Fibroblast of villous mesenchyme (primary cell): ENCODE results near the gene MIR17HG. TPM values are rescaled to one million over a fixed set of nuclear protein-coding genes. Genes with fewer than 3 reads are reported as not detected.

Source experiments
- DNase-seq: peaks from one replicate; pipeline ENCODE4 v3.0.0-alpha.2; 2010; ENCODE audit warnings: low read depth
- H3K4me3 ChIP-seq: 2 replicates; pipeline ENCODE4 v1.5.1; 2011; ENCODE audit warnings: low read depth, mild to moderate bottlenecking, low read length
- CTCF ChIP-seq: IDR thresholded peaks from 2 replicates; pipeline ENCODE4 v1.5.1; 2012; ENCODE audit warnings: low read depth, mild to moderate bottlenecking, low read length; ENCODE audit not compliant: insufficient read depth
- total RNA-seq: library from RNA; depleted of rRNA; stranded (reverse); fragments of >200 nt; gene quantifications from 2 replicates; pipeline ENCODE4 v1.2.3, GENCODE V29; 2012

The MIR17HG gene
- total RNA-seq, 1 donor: 3.9 TPM

DNA sequence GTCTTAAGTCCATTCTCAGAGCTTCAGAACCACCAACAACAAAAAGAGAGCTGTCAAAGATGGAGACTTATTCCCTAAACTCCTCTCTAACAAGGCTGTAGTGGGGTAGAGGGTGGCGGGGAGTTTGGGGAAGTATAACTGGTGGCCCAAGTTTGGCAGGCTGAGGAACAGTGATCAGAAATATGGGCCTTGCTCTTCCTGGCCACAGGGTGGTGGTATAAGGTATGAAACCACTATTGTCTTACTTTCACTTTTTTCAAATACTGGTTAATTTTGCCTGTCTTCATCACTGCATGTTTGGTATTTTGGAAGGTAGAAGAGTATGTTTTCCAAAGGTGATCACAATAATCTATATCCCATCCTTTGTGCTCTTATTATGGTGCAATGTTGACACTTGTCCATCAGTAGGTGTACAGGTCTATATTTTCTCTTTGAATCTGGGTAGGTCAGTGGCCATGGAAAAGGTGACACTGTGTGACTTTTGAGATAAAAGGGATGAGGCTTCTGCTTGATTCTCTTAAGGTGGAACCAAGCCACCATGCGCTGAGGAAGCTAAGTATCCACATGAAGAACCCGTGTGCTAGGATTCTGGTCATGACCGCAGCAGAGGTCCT is 27.7 kb downstream of the MIR17HG start:
- DNase-seq: no peak
- no peak overlapping the region for H3K4me3 ChIP-seq
- peak; percentile 56 for TF ChIP-seq CTCF

DNA sequence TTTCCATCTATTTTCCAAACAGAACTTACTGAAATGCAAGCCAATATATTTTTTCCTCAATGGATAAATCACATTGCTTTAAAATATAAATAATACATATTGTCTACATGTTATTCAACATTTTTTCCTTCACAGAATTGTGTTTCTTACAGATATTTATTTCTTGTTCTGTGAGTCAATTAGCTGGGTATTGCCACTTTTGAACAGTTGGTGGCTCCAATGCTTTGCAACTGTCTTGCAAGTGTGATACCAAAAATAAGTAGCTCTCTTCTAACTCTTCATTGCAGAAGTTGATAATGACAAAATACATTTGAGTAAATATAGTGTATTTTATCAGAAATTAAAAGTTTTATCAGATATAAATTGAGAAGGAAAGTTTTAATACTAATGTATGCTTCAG is 33.9 kb downstream of the MIR17HG start:
- peak; percentile 19 for TF ChIP-seq CTCF
- no peak overlapping the region for H3K4me3 ChIP-seq
- DNase-seq: peak; percentile 5

GRCh38 chr13:91383836-91384235 is 36.3 kb downstream of the MIR17HG start:
- no peak for TF ChIP-seq CTCF
- DNase-seq: no peak

DNA sequence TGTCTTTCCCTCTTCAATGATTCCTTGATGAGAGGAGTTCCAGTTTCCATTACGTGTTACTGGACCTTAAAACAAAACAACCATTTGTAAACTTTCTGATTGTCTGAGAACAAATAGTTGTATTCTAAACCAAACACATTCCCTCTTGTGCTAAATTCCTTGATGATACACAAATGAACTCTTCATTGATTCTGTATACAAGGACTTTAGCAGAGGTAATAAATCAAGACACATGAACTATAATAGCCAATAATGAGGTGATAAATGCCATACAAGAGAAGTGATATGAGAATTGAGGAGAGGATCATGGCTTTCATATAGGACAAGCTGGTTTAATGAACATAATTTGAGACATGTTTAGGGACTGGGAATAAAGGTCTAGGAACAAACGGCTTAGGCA is 37.4 kb downstream of the MIR17HG start:
- no peak overlapping the region for H3K4me3 ChIP-seq
- no peak for TF ChIP-seq CTCF
- DNase-seq: no peak

More at GRCh38 chr13:91383836-91384235, 36.3 kb downstream of the MIR17HG start:
- H3K4me3 ChIP-seq: no peak overlapping the region

GRCh38 chr13:91389186-91389585 is 41.7 kb downstream of the MIR17HG start:
- DNase-seq: no peak
- TF ChIP-seq CTCF: no peak
- H3K4me3 ChIP-seq: no peak overlapping the region

DNA sequence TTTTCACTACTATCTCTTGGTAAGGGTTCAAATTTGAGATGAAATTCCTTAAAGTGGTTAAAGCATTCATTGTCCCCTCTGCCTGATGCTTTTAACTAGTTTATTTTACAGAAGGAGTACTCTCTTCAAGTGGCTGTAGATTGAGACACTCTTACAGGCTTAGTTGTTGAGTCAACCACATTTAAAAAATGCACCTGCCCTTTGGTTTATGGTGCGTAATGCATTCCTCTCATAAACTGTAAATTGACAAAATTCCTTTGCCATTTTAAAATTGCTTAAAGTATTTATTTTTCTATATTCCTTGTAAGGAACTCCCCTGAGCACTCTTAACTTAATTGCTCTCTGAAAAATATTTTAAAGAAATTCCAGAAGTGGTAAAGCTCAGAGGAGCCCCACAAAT is 50.1 kb downstream of the MIR17HG start:
- H3K4me3 ChIP-seq: no peak overlapping the region
- TF ChIP-seq CTCF: no peak
- DNase-seq: no peak
